ENCODE results near the gene RANBP3.

The RANBP3 gene

GRCh38 chr19:6017576-6017975 is 39.6 kb upstream of the RANBP3 start:
- H3K36me3 ChIP-seq (ENCODE audit: control insufficient read depth, insufficient read depth, low read length) = no peaks in the 10 kb centered on the region
- DNase-seq (ENCODE audit: extremely low read depth, insufficient read length) = no peak
- no peaks in the 10 kb centered on the region for H3K27me3 ChIP-seq (replicated peaks; ENCODE audit: control insufficient read depth, insufficient read depth, low read length)
- H3K4me3 ChIP-seq (replicated peaks; ENCODE audit: low read depth, low read length) = no peak overlapping the region
- no peak for TF ChIP-seq CTCF (IDR thresholded peaks at IDR 0.05; ENCODE audit: insufficient read depth, low read length, poor library complexity, severe bottlenecking)

GRCh38 chr19:6015841-6016545 is 38.1 kb upstream of the RANBP3 start:
- no peak for DNase-seq (ENCODE audit: extremely low read depth, insufficient read length)
- no peak overlapping the region for H3K4me3 ChIP-seq (replicated peaks; ENCODE audit: low read depth, low read length)
- TF ChIP-seq CTCF (IDR thresholded peaks at IDR 0.05; ENCODE audit: insufficient read depth, low read length, poor library complexity, severe bottlenecking) = no peak
- no peaks in the 10 kb centered on the region for H3K36me3 ChIP-seq (ENCODE audit: control insufficient read depth, insufficient read depth, low read length)
- no peaks in the 10 kb centered on the region for H3K27me3 ChIP-seq (replicated peaks; ENCODE audit: control insufficient read depth, insufficient read depth, low read length)

GRCh38 chr19:6014551-6015135 is 36.7 kb upstream of the RANBP3 start:
- TF ChIP-seq CTCF (IDR thresholded peaks at IDR 0.05; ENCODE audit: insufficient read depth, low read length, poor library complexity, severe bottlenecking) = no peak
- DNase-seq (ENCODE audit: extremely low read depth, insufficient read length) = no peak
- H3K4me3 ChIP-seq (replicated peaks; ENCODE audit: low read depth, low read length) = no peak overlapping the region
- no peaks in the 10 kb centered on the region for H3K27me3 ChIP-seq (replicated peaks; ENCODE audit: control insufficient read depth, insufficient read depth, low read length)
- no peaks in the 10 kb centered on the region for H3K36me3 ChIP-seq (ENCODE audit: control insufficient read depth, insufficient read depth, low read length)

GRCh38 chr19:6012426-6013170 is 34.7 kb upstream of the RANBP3 start:
- Histone ChIP-seq H3K27me3 (replicated peaks; ENCODE audit: control insufficient read depth, insufficient read depth, low read length) (no peaks in the 10 kb centered on the region), H3K4me3 (replicated peaks; ENCODE audit: low read depth, low read length) (no peak overlapping the region), H3K36me3 (ENCODE audit: control insufficient read depth, insufficient read depth, low read length) (no peaks in the 10 kb centered on the region)
- DNase-seq (ENCODE audit: extremely low read depth, insufficient read length) = no peak
- no peak for TF ChIP-seq CTCF (IDR thresholded peaks at IDR 0.05; ENCODE audit: insufficient read depth, low read length, poor library complexity, severe bottlenecking)

- no peak for DNase-seq (ENCODE audit: extremely low read depth, insufficient read length)
- TF ChIP-seq CTCF (IDR thresholded peaks at IDR 0.05; ENCODE audit: insufficient read depth, low read length, poor library complexity, severe bottlenecking) = no peak
- H3K36me3 ChIP-seq (ENCODE audit: control insufficient read depth, insufficient read depth, low read length) = no peaks in the 10 kb centered on the region
- H3K4me3 ChIP-seq (replicated peaks; ENCODE audit: low read depth, low read length) = no peak overlapping the region
- no peaks in the 10 kb centered on the region for H3K27me3 ChIP-seq (replicated peaks; ENCODE audit: control insufficient read depth, insufficient read depth, low read length)
Observed at GRCh38 chr19:6011794-6012193, 33.9 kb upstream of the RANBP3 start.
